OCI-M1 (cell line): Measurements from ENCODE around the gene CTR9.

Experiments
- DNase-seq: peaks from one replicate; lab custom pipeline; 2025; lab: John Stamatoyannopoulos, UW

Gene CTR9

GRCh38 chr11:10750838-10751580, at the start of gene CTR9:
TSS of gene CTR9 (plus strand) at chr11:10751246. CDS start at chr11:10751413, 167 bp downstream.
- DNase-seq = peak; percentile 95

- DNase-seq = no peak
Observed at GRCh38 chr11:10701982-10702381, 49.1 kb upstream of the CTR9 start.

GRCh38 chr11:10708131-10708530, 42.9 kb upstream of the CTR9 start:
- no peak for DNase-seq

- no peak for DNase-seq
Observed at GRCh38 chr11:10709299-10710086, 41.6 kb upstream of the CTR9 start.

GRCh38 chr11:10715571-10715970, 35.5 kb upstream of the CTR9 start:
- no peak for DNase-seq

GRCh38 chr11:10716122-10716521, 34.9 kb upstream of the CTR9 start:
- peak; percentile 35 for DNase-seq

DNA sequence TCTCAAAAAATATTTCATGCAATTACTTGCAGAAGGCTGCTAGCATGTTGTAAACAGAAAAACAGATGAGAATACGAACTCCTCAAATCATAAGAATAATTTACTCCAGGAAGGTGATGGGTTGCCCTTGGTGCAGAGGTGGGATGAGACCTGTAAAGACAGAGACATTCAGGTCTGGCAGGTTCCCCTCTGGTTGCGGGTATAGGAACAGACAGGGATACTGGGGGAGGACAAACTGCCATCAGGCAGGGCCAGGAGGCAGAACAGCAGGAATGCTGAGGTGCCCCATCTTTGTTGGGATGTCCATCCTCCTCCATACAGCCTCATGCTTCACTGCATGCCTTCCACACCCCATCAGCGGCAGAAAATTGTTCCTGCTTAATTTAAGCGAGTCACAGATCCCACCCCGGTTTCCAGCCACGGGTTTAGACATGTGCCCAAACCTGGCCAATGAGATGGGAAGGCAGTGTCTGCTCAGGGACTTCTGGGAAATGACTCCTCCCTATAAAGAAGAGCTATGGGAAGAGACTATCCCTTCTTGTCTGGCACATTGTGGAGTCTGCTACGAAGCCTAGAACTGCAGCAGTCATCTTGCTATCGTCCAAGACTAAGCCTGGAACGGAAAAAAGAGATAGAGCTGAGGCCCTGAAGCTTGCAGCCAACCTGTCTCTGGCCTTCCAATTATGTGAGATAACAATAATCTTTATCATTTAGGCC, 34.3 kb upstream of the CTR9 start:
- no peak for DNase-seq

DNA sequence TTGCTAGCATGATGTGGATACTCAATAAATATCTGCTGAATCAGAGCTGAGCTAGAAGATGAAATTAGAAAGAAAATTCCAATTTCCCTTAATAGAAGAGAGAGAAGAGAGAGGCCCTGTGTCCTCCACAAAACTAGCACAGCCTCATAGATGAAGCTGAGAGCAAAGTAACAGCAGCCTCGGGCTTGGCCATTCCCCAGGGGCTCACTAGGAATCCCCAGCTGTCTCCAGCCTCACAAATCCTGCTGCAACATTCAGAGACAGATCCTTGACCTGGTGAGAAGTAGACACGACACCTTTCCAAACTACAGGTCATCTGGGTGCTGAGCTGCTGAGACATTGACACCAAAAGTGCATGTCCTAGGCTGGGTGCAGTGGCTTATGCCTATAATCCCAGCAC, 31.4 kb upstream of the CTR9 start:
- no peak for DNase-seq

DNA sequence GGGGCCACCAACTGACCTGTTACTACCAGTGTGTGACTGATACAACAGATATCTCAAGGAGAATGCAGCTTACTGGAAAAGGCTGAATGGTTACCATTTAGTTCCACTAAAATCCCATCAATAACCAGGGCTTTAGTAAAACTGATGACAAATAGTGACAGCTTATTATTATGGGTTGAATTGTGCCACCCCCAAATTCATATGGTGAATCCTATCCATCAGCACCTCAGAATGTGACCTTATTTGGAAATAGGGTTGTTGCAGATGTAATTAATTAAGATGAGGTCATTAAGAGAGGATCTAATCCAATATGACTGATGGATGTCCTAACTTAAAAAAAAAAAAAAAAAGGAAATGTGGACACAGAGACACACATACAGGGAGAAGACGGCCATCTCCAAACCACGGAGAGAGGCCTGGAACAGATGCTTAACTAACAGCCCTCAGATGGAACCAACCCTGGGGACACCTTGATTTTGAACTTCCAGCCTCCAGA, 30.1 kb upstream of the CTR9 start:
- no peak for DNase-seq

- DNase-seq = peak; percentile 8
Observed at GRCh38 chr11:10722307-10722706, 28.7 kb upstream of the CTR9 start.

GRCh38 chr11:10725114-10725906, 25.7 kb upstream of the CTR9 start:
- DNase-seq = peak; percentile 88

DNA sequence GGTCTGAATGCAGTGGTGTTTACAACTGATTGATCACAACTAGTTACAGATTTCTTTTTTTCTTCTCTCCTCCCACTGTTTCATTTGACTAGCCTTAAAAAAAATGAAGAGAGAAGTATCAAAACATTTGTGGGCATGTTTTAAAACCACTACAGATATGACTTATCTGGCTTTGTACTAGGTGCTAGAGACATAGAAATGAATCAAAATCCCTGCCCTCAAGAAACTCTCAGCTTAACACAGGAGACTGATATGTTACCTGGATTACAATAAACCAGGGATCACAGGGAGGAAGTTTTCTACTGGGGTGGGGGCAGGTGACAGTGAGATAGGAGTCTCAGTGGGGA, 25.2 kb upstream of the CTR9 start:
- DNase-seq = peak; percentile 50

GRCh38 chr11:10727146-10727851, 23.7 kb upstream of the CTR9 start:
- no peak for DNase-seq

- no peak for DNase-seq
Observed at GRCh38 chr11:10728154-10728553, 22.9 kb upstream of the CTR9 start.

DNA sequence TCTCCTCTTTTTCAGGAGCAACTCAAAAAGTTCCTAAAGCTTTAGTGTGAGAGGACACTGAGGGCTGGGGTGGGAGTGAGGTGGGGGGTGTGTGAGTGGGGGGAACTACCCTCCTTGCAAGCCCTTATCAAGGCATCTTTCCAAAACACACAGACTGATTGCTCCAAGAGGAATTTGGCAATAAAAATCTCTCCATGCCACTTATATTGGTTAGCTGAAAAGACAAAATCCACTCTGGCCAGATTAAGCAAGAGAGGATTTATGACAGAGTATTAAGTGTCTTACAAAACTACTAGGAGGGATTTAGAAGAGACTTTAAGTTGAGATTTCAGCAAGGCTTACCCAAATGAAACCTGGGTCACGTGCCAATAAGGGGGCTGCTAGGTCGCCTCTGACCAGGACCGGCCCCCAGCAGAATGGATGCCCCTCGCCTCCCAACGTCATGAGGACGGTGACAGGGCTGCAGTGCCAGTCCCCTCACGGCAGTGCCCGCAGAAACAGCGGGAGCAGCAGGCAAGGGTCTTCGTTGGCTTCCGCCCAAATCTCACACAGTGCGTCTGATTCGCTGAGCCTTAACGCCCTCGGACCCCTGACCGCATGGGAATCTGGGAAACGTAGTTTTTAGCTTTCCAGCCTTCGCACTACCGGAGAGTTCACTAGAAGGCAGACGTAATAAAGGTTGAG, 22.1 kb upstream of the CTR9 start:
- DNase-seq = no peak

- no peak for DNase-seq
Observed at GRCh38 chr11:10730151-10730550, 20.9 kb upstream of the CTR9 start.

DNA sequence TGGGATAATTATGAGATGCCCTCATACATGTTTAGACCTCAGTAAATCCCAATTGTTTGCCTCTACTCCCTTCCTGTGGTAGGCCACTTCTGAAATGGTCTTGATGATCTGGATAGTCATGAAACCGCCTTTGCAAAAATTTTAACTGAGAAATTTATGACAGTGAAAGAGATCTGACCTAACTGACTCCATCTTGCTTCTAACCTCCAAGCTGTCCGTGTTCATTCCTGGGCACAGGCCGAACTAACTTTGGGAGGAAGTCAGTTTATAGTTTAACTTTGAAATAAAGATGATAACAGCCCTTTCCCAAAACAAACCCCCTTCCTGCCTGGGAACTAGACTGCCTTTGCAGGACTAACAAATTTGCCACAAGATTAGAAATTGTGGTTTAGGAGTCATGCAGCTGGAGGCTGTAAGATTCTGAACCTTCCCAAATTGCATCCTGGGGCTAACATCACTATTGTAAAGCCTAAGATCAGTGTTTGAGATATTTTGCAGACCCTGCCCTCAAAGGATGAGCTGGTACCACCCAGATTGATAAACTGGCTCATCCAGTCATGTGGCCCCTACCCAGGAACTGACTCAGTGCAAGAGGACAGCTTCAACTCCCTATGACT, 19.9 kb upstream of the CTR9 start:
- DNase-seq = no peak

DNA sequence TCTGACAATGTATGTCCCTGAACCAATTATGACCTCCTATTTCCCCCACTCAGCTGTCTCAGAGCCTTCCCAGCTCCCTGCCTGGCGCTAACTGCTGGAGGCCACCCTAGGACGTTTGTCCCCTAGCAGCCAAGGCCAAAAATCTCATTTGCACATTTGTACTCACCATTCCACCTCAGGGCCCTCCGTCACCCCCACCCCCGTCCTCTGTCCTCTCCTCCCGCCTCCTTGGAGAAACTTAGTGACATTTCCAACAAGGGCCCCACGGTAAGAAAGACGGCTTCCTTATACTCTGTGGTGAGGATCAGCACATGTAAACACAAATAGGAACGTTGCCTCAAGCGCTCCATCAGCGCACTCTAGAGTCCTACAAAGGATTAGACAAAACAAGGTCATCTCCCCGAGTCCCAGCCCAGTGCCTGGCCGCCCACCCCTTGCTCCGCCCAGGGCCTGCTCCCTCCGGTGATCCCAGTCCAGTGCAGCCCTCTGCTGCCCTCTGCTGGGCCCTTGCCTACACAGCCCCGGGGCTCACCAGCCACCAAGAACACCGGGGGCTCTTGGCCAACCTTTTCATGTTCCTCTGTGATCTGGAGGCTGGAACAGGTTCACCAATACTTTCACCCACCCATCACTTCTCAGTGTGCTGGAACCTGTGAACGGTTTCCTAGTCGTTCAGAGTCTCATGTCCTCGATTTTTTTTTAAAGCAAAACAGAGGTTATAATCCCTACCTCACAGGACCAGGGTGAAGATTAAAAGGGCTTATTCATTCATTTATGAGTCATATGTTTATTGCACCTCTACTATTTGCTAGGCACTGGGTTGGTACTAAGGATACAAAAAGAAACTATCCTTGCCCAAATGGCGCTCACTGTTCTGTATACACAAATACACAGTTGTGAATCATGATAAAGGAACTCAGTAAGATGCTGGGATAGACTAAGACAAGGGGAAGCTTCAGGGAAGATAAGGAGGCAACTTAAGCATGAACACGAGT, 15.3 kb upstream of the CTR9 start:
- DNase-seq = peak; percentile 98
